OCI-LY7 (cell line): ENCODE data around the gene UBL4A. TPM values are rescaled to one million over a fixed set of nuclear protein-coding genes. Genes with fewer than 3 reads are reported as not detected.

Experiments
- BruUV-seq: library from RNA; stranded (reverse); fragments of 400-500 nt; replicated peaks from 2 replicates; lab custom pipeline; 2021; lab: Mats Ljungman, UMichigan
- CTCF ChIA-PET: fragments of 300-600 bp; sonication (Branson Sonifier 250); formaldehyde crosslinking; loops from one replicate; lab custom pipeline; 2022; ENCODE audit warnings: antibody characterized with exemption; ENCODE audit not compliant: unreplicated experiment; lab: Charles Lee
- POLR2A ChIA-PET: fragments of 300-600 bp; sonication (Branson Sonifier 250); formaldehyde crosslinking; loops from one replicate; lab custom pipeline; 2022; ENCODE audit warnings: antibody characterized with exemption; lab: Charles Lee
- DNase-seq: peaks from one replicate; pipeline ENCODE4 v3.0.0-alpha.2; 2015; ENCODE audit warnings: low spot score
- H2AFZ ChIP-seq: fragments of 200-600 bp; sonication (generic), shearing (Covaris generic); 2 replicates; pipeline ENCODE4 v1.6.1; 2014; ENCODE audit warnings: mild to moderate bottlenecking, antibody characterized with exemption, low read length, moderate library complexity
- H3K27ac ChIP-seq: fragments of 200-600 bp; sonication (generic); 2 replicates; pipeline ENCODE4 v1.5.1; 2014; ENCODE audit warnings: mixed run types, low read depth, mild to moderate bottlenecking, moderate library complexity, low read length, inconsistent platforms; ENCODE audit not compliant: poor library complexity, severe bottlenecking
- H3K36me3 ChIP-seq: fragments of 200-600 bp; sonication (generic); 2 replicates; pipeline ENCODE4 v1.6.1; 2014; ENCODE audit warnings: mild to moderate bottlenecking, antibody characterized with exemption, low read length, moderate library complexity, mixed read lengths; ENCODE audit not compliant: insufficient read depth
- H3K4me1 ChIP-seq: fragments of 200-600 bp; sonication (generic); 2 replicates; pipeline ENCODE4 v1.5.1; 2014; ENCODE audit warnings: mild to moderate bottlenecking, low read length; ENCODE audit not compliant: insufficient read depth, poor library complexity, severe bottlenecking
- H3K4me2 ChIP-seq: fragments of 200-600 bp; sonication (generic); 2 replicates; pipeline ENCODE4 v1.6.1; 2014; ENCODE audit warnings: mild to moderate bottlenecking, low read length
- H3K4me3 ChIP-seq: fragments of 200-600 bp; sonication (generic); 2 replicates; pipeline ENCODE4 v1.5.1; 2014; ENCODE audit warnings: mild to moderate bottlenecking, low read depth, low read length; ENCODE audit not compliant: poor library complexity, severe bottlenecking
- H3K79me2 ChIP-seq: fragments of 200-600 bp; sonication (generic); 2 replicates; pipeline ENCODE4 v1.6.1; 2016; ENCODE audit warnings: low read depth, mild to moderate bottlenecking, low read length, moderate library complexity, mixed read lengths; ENCODE audit not compliant: insufficient read depth
- H3K9me2 ChIP-seq: fragments of 200-600 bp; sonication (generic); 2 replicates; pipeline ENCODE4 v1.6.1; 2016; ENCODE audit warnings: mild to moderate bottlenecking, low read length, mixed read lengths; ENCODE audit not compliant: insufficient read depth
- H3K9me3 ChIP-seq: fragments of 200-600 bp; sonication (generic); 2 replicates; pipeline ENCODE4 v1.6.1; 2014; ENCODE audit warnings: mild to moderate bottlenecking, mixed run types, low read length, mixed read lengths
- H4K20me1 ChIP-seq: fragments of 200-600 bp; sonication (generic); 2 replicates; pipeline ENCODE4 v1.6.1; 2014; ENCODE audit warnings: mild to moderate bottlenecking, antibody characterized with exemption, low read length, moderate library complexity, mixed read lengths; ENCODE audit not compliant: insufficient read depth
- CTCF ChIP-seq: fragments of 200-600 bp; sonication (generic); conservative IDR thresholded peaks from 2 replicates; pipeline ENCODE4 v1.5.1; 2014; ENCODE audit warnings: mild to moderate bottlenecking, antibody characterized with exemption, low read length, moderate library complexity, mixed read lengths
- EZH2phosphoT487 ChIP-seq: fragments of 200-600 bp; sonication (generic); IDR thresholded peaks from 2 replicates; pipeline ENCODE4 v1.6.1; 2018; ENCODE audit warnings: low read depth, borderline replicate concordance, mild to moderate bottlenecking, mixed run types, antibody characterized with exemption, low read length, moderate library complexity, mixed read lengths
- intact Hi-C: fragments of 100-400 bp; cut with micrococcal nuclease; formaldehyde crosslinking; loops from one replicate; pipeline ENCODE4 v1.10.0; 2022; ENCODE audit not compliant: unreplicated experiment
- total RNA-seq, 2 experiments: library from RNA; depleted of rRNA in 1 of 2; stranded (reverse); fragments of >200 nt in 1 of 2; shearing (Covaris generic) in 1 of 2; gene quantifications; 2 replicates each; pipeline ENCODE4 v1.2.3, GENCODE V29; 2014 to 2022

The UBL4A gene
- total RNA-seq, 2 experiments from 2014 or later: 49.7 to 89.9 TPM

GRCh38 chrX:154445776-154446175 lies 40.6 kb downstream of the UBL4A start:
- intact Hi-C loops: no loop called here
- H3K9me2 ChIP-seq: no peaks in the 10 kb centered on the region
- H3K79me2 ChIP-seq: no peaks in the 10 kb centered on the region
- H3K4me1 ChIP-seq: peaks cover 13% of the 10 kb centered on the region
- no peak overlapping the region for H3K4me2 ChIP-seq
- no peak overlapping the region for H2AFZ ChIP-seq
- no peaks in the 10 kb centered on the region for H3K9me3 ChIP-seq
- DNase-seq: no peak
- no peaks in the 10 kb centered on the region for H4K20me1 ChIP-seq
- H3K36me3 ChIP-seq: peaks cover 7% of the 10 kb centered on the region; the same call in 1 of the 2 replicates
- ChIA-PET POLR2A (interaction anchor here (0.6 kb wide), 1 partner anchor 56 kb away, joined by 4 read pairs; no protein-coding TSS in a partner anchor), CTCF (no interaction called here)
- H3K4me3 ChIP-seq: no peak overlapping the region
- TF ChIP-seq EZH2phosphoT487: no peak
- no peak for TF ChIP-seq CTCF
- H3K27ac ChIP-seq: no peak overlapping the region
- BruUV-seq: no TSS peak

- Histone ChIP-seq H3K4me3 (peak overlapping the region; percentile 69), H3K79me2 (no peaks in the 10 kb centered on the region), H4K20me1 (no peaks in the 10 kb centered on the region), H3K36me3 (peaks cover 15% of the 10 kb centered on the region; the same call in 1 of the 2 replicates), H3K9me3 (no peaks in the 10 kb centered on the region), H3K4me2 (peak overlapping the region; percentile 77), H3K9me2 (no peaks in the 10 kb centered on the region), H2AFZ (no peak overlapping the region), H3K27ac (no peak overlapping the region), H3K4me1 (peaks cover 13% of the 10 kb centered on the region)
- BruUV-seq: no TSS peak
- ChIA-PET POLR2A (interaction anchor here (0.6 kb wide), 1 partner anchor 37 kb away, joined by 5 read pairs; no protein-coding TSS in a partner anchor), CTCF (no interaction called here)
- intact Hi-C loops: no loop called here
- DNase-seq: no peak
- TF ChIP-seq CTCF: no peak
- no peak for TF ChIP-seq EZH2phosphoT487
Observed at GRCh38 chrX:154444755-154445246, 41.6 kb downstream of the UBL4A start.
